Subcutaneous adipose tissue (tissue), 4 donors: ENCODE results near the gene THSD7A. TPM values are rescaled to one million over a fixed set of nuclear protein-coding genes. Genes with fewer than 3 reads are reported as not detected.

Experiments
- CTCF ChIP-seq: fragments of 450-650 bp; IDR thresholded peaks from one replicate; pipeline ENCODE4 v1.5.1; 2016; ENCODE audit warnings: low read depth, mild to moderate bottlenecking, control low read depth, antibody characterized with exemption, moderate library complexity
- total RNA-seq, 4 donors: library from RNA; depleted of rRNA; stranded (reverse); fragments of >200 nt; gene quantifications; one replicate each; pipeline ENCODE4 v1.1.0, GENCODE V29; 2016

Gene THSD7A
- total RNA-seq, 4 donors from 2014 or later = 2.0 to 11.1 (median 7.4) TPM

- TF ChIP-seq CTCF = no peak
Observed at GRCh38 chr7:11726001-11726793, 105.8 kb downstream of the THSD7A start.

- no peak for TF ChIP-seq CTCF
Observed at GRCh38 chr7:11716185-11716584, 115.8 kb downstream of the THSD7A start.

GRCh38 chr7:11714676-11715075 is 117.3 kb downstream of the THSD7A start:
- no peak for TF ChIP-seq CTCF

- no peak for TF ChIP-seq CTCF
Observed at GRCh38 chr7:11714205-11714604, 117.8 kb downstream of the THSD7A start.

GRCh38 chr7:11713352-11713751 is 118.6 kb downstream of the THSD7A start:
- TF ChIP-seq CTCF = no peak

GRCh38 chr7:11710377-11710776 is 121.6 kb downstream of the THSD7A start:
- no peak for TF ChIP-seq CTCF

GRCh38 chr7:11709196-11709595 is 122.8 kb downstream of the THSD7A start:
- TF ChIP-seq CTCF = no peak
